Ishikawa (cell line): ENCODE data around the gene TBC1D20.

Source experiments
- CEBPB ChIP-seq: IDR thresholded peaks from 2 replicates; pipeline ENCODE4 v1.6.1; 2012
- CREB1 ChIP-seq: IDR thresholded peaks from 2 replicates; pipeline ENCODE4 v1.6.1; 2012; ENCODE audit warnings: low read depth
- EGR1 ChIP-seq: IDR thresholded peaks from 2 replicates; pipeline ENCODE4 v1.6.1; 2012
- EP300 ChIP-seq: IDR thresholded peaks from 2 replicates; pipeline ENCODE4 v1.6.1; 2012; ENCODE audit warnings: borderline replicate concordance
- FOXM1 ChIP-seq: IDR thresholded peaks from 2 replicates; pipeline ENCODE4 v1.6.1; 2012; ENCODE audit warnings: low read depth, borderline replicate concordance
- MAX ChIP-seq: IDR thresholded peaks from 2 replicates; pipeline ENCODE4 v1.6.1; 2012
- NFIC ChIP-seq: IDR thresholded peaks from 2 replicates; pipeline ENCODE4 v1.6.1; 2012
- RAD21 ChIP-seq: IDR thresholded peaks from 2 replicates; pipeline ENCODE4 v1.6.1; 2012; ENCODE audit warnings: low read depth
- REST ChIP-seq: IDR thresholded peaks from 2 replicates; pipeline ENCODE4 v1.6.1; 2012; ENCODE audit warnings: low read depth, mild to moderate bottlenecking
- TAF1 ChIP-seq: IDR thresholded peaks from 2 replicates; pipeline ENCODE4 v1.6.1; 2012; ENCODE audit warnings: low read depth, mild to moderate bottlenecking
- TCF12 ChIP-seq: IDR thresholded peaks from 2 replicates; pipeline ENCODE4 v1.6.1; 2012; ENCODE audit warnings: low read depth
- TEAD4 ChIP-seq: IDR thresholded peaks from 2 replicates; pipeline ENCODE4 v1.6.1; 2012
- USF1 ChIP-seq: IDR thresholded peaks from 2 replicates; pipeline ENCODE4 v1.6.1; 2012
- YY1 ChIP-seq: IDR thresholded peaks from 2 replicates; pipeline ENCODE4 v1.6.1; 2012; ENCODE audit warnings: low read depth
- ZBTB7A ChIP-seq: IDR thresholded peaks from 2 replicates; pipeline ENCODE4 v1.6.1; 2012; ENCODE audit warnings: low read depth

Gene TBC1D20

GRCh38 chr20:408843-409696, 53.3 kb downstream of the TBC1D20 start:
- TF ChIP-seq ZBTB7A, result 0 out of 2 replicates have a peak, but pooled peaks have one; percentile 4
- TF ChIP-seq NFIC, result no peak

GRCh38 chr20:407953-408842, 54.1 kb downstream of the TBC1D20 start, which contains the start of gene RBCK1:
Gene RBCK1, plus strand, starts transcription at chr20:408299. Its CDS starts 459 bp downstream, at chr20:408758.
- TF ChIP-seq CREB1 (no peak), CEBPB (no peak), YY1 (no peak), TCF12 (peak; percentile 24; the same call in 1 of the 2 replicates), NFIC (no peak), USF1 (no peak), TAF1 (peak; percentile 78), ZBTB7A (peak; percentile 28; the same call in 1 of the 2 replicates), RAD21 (no peak), TEAD4 (no peak)

- 0 out of 2 replicates have a peak, but pooled peaks have one; percentile 11 for TF ChIP-seq USF1
- peak; percentile 36; the same call in 1 of the 2 replicates for TF ChIP-seq RAD21
- peak; percentile 38; the same call in 1 of the 2 replicates for TF ChIP-seq MAX
- no peak for TF ChIP-seq CREB1
Measured at GRCh38 chr20:407133-407952, 55.0 kb downstream of the TBC1D20 start.

- no peak for TF ChIP-seq CREB1
- no peak for TF ChIP-seq EGR1
- no peak for TF ChIP-seq FOXM1
- no peak for TF ChIP-seq MAX
- no peak for TF ChIP-seq TCF12
- no peak for TF ChIP-seq CEBPB
- TF ChIP-seq YY1, result no peak
- TF ChIP-seq TEAD4, result no peak
- no peak for TF ChIP-seq NFIC
- TF ChIP-seq ZBTB7A, result no peak
- no peak for TF ChIP-seq EP300
- TF ChIP-seq REST, result no peak
Measured at GRCh38 chr20:406200-407132, 55.9 kb downstream of the TBC1D20 start.

GRCh38 chr20:404088-404487, 58.2 kb downstream of the TBC1D20 start:
- no peak for TF ChIP-seq EGR1
- TF ChIP-seq USF1, result no peak
- TF ChIP-seq TCF12, result no peak
- no peak for TF ChIP-seq TAF1
- TF ChIP-seq FOXM1, result no peak
- TF ChIP-seq REST, result no peak
- TF ChIP-seq RAD21, result no peak
- no peak for TF ChIP-seq NFIC
- no peak for TF ChIP-seq CREB1
- no peak for TF ChIP-seq YY1
- no peak for TF ChIP-seq MAX
- no peak for TF ChIP-seq ZBTB7A
- TF ChIP-seq EP300, result no peak
